Measurements from ENCODE around the gene MCCC2.
"Not testable (repeated sequence)": the region's sequence is repeated elsewhere in the genome, so short reads cannot be mapped to it uniquely, and the experiment has no call there.

The MCCC2 gene

GRCh38 chr5:71587766-71588532 is 809 bp downstream of the MCCC2 start:
- Mint-ChIP-seq H3K4me3 (peak overlapping the region; percentile 93), H3K9me3 (no peaks in the 10 kb centered on the region), H3K27me3 (no peaks in the 10 kb centered on the region), H3K36me3 (peaks cover 4% of the 10 kb centered on the region), H3K4me1 (peaks cover 40% of the 10 kb centered on the region), H3K27ac (peak overlapping the region; percentile 98)

GRCh38 chr5:71588533-71588885 is 1.4 kb downstream of the MCCC2 start:
- Mint-ChIP-seq H3K4me3 (peak overlapping the region; percentile 93), H3K36me3 (peaks cover 4% of the 10 kb centered on the region), H3K4me1 (peaks cover 40% of the 10 kb centered on the region), H3K27ac (peak overlapping the region; percentile 2), H3K27me3 (no peaks in the 10 kb centered on the region), H3K9me3 (no peaks in the 10 kb centered on the region)

- H3K27ac Mint-ChIP-seq = no peak overlapping the region
Measured at GRCh38 chr5:71589903-71590302, 2.8 kb downstream of the MCCC2 start.

DNA sequence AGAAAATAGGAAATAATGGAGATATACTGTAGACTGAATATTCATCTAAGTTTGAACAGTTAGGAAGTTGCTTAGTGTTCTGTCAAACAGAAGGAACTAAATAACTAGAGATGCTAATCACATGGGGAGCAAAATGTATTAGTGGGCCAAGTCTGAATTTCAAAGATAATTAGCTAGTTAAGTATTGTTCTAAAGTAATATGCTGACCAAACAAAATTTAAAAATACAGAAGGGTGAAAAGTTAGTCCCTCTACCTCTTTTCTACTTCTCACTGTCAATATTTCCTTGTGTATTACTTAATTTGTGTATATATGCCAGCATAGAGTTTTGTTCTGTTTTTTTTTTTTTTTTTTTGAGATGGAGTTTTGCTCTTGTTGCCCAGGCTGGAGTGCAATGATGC is 4.0 kb downstream of the MCCC2 start:
- Mint-ChIP-seq H3K36me3 (peaks cover 8% of the 10 kb centered on the region), H3K27me3 (no peaks in the 10 kb centered on the region), H3K4me3 (peak overlapping the region; percentile 42), H3K9me3 (no peaks in the 10 kb centered on the region), H3K4me1 (peaks cover 40% of the 10 kb centered on the region), H3K27ac (no peak overlapping the region)

More at GRCh38 chr5:71589903-71590302, 2.8 kb downstream of the MCCC2 start:
- Mint-ChIP-seq H3K36me3 (peaks cover 4% of the 10 kb centered on the region), H3K4me1 (peaks cover 40% of the 10 kb centered on the region), H3K4me3 (peak overlapping the region; percentile 64), H3K9me3 (no peaks in the 10 kb centered on the region), H3K27me3 (no peaks in the 10 kb centered on the region)

DNA sequence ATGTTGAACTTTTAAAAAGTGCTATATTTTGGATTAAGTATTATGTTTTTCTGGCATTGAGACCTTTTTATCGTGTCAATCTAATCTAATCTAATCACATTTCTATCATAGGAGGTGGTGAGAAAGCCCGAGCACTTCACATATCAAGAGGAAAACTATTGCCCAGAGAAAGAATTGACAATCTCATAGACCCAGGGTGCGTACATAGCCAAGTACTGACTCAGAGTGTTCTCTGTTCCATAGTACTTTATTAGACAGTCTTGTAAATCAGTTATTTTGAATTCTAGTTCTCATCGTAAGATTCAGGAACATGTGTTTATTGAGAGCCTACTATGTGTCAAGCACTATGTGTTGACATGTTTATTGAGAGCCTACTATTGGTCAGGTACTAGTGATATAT is 9.0 kb downstream of the MCCC2 start:
- no peak overlapping the region for H3K4me3 Mint-ChIP-seq
- no peaks in the 10 kb centered on the region for H3K9me3 Mint-ChIP-seq
- no peaks in the 10 kb centered on the region for H3K27me3 Mint-ChIP-seq
- H3K27ac Mint-ChIP-seq = no peak overlapping the region
- peaks cover 22% of the 10 kb centered on the region for H3K4me1 Mint-ChIP-seq
- peaks cover 23% of the 10 kb centered on the region for H3K36me3 Mint-ChIP-seq

GRCh38 chr5:71597001-71597400 is 9.9 kb downstream of the MCCC2 start:
- Mint-ChIP-seq H3K4me3 (no peak overlapping the region), H3K9me3 (no peaks in the 10 kb centered on the region), H3K27me3 (no peaks in the 10 kb centered on the region), H3K4me1 (peaks cover 30% of the 10 kb centered on the region), H3K27ac (peak overlapping the region; percentile 90), H3K36me3 (peaks cover 24% of the 10 kb centered on the region)

DNA sequence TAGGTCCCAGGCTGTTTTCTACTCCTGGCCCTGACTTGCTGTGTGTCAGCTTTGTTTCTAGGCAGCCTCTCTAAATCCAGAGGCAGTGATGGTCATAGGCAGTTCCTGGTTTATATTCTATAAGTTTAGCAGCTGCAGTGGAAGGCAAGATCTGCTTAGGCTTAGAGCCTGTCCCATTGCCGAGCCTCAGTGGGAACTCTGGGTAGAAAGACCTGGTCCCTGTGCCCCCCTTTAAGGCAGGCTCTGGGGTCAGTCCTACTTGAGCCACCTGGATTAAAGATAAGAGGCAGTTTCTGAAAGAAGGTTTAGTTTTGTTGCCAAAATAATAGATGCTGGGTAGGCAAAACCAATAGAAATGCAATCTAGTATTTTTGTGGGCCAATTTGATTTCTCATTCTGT is 13.6 kb downstream of the MCCC2 start:
- H3K27me3 Mint-ChIP-seq = no peaks in the 10 kb centered on the region
- peaks cover 36% of the 10 kb centered on the region for H3K4me1 Mint-ChIP-seq
- H3K27ac Mint-ChIP-seq = peak overlapping the region; percentile 77
- peaks cover 34% of the 10 kb centered on the region for H3K36me3 Mint-ChIP-seq
- no peaks in the 10 kb centered on the region for H3K9me3 Mint-ChIP-seq
- peak overlapping the region; percentile 64 for H3K4me3 Mint-ChIP-seq

GRCh38 chr5:71601222-71602026 is 14.3 kb downstream of the MCCC2 start:
- Mint-ChIP-seq H3K27ac (peak overlapping the region; percentile 77), H3K36me3 (peaks cover 28% of the 10 kb centered on the region), H3K4me1 (peaks cover 36% of the 10 kb centered on the region), H3K4me3 (peak overlapping the region; percentile 64), H3K9me3 (no peaks in the 10 kb centered on the region), H3K27me3 (no peaks in the 10 kb centered on the region)

- not testable (repeated sequence) for H3K9me3 Mint-ChIP-seq, H3K27me3 Mint-ChIP-seq, H3K4me1 Mint-ChIP-seq, H3K27ac Mint-ChIP-seq, H3K4me3 Mint-ChIP-seq
- H3K36me3 Mint-ChIP-seq = peaks cover 17% of the 10 kb centered on the region
Measured at GRCh38 chr5:71609916-71610315, 22.8 kb downstream of the MCCC2 start.

DNA sequence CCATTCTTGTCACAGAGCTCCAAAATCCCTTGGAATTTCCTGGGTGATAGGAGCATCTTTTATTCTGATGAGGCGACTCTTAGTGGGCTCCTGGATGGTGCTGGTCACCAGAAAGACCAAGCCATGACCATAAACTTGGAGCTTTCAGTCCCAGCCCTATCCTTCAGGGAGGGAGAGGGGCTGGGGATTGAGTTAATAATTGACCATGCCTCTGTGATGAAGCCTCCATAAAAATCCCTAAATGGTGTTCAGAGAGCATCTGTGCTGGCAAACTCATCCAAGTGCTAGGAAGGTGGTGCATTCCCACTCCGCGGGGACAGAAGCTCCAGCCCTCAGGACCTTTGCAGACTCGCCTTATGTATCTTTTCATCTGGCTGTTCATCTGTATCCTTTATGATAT is 28.7 kb downstream of the MCCC2 start:
- Mint-ChIP-seq H3K4me3 (no peak overlapping the region), H3K4me1 (peaks cover 23% of the 10 kb centered on the region), H3K27me3 (no peaks in the 10 kb centered on the region), H3K9me3 (no peaks in the 10 kb centered on the region), H3K36me3 (peaks cover 40% of the 10 kb centered on the region), H3K27ac (no peak overlapping the region)

- H3K27me3 Mint-ChIP-seq = no peaks in the 10 kb centered on the region
- no peak overlapping the region for H3K27ac Mint-ChIP-seq
- no peak overlapping the region for H3K4me3 Mint-ChIP-seq
- H3K9me3 Mint-ChIP-seq = peaks cover 4% of the 10 kb centered on the region
- peaks cover 40% of the 10 kb centered on the region for H3K4me1 Mint-ChIP-seq
- peaks cover 47% of the 10 kb centered on the region for H3K36me3 Mint-ChIP-seq
Measured at GRCh38 chr5:71620630-71621029, 33.5 kb downstream of the MCCC2 start.

GRCh38 chr5:71621268-71621667 is 34.1 kb downstream of the MCCC2 start:
- H3K36me3 Mint-ChIP-seq = peaks cover 47% of the 10 kb centered on the region
- H3K4me3 Mint-ChIP-seq = no peak overlapping the region
- H3K9me3 Mint-ChIP-seq = peaks cover 4% of the 10 kb centered on the region
- no peaks in the 10 kb centered on the region for H3K27me3 Mint-ChIP-seq
- H3K27ac Mint-ChIP-seq = no peak overlapping the region
- H3K4me1 Mint-ChIP-seq = peaks cover 40% of the 10 kb centered on the region

DNA sequence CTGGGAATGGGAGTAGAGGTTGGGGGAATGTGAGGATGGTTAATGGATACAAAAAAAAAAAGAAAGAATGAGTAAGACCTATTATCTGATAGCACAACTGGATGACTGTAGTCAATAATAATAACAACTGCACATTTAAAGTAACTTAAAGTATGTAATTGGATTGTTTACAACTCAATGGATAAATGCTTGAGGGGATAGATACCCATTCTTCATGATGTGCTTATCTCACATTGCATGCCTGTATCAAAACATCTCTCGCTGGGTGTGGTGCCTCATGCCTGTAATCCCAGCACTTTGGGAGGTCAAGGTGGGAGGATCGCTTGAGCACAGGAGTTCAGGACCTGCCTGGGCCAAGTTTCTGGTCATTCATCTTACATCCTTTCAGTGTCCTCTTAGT is 34.6 kb downstream of the MCCC2 start:
- Mint-ChIP-seq H3K4me1 (peaks cover 38% of the 10 kb centered on the region), H3K4me3 (no peak overlapping the region), H3K9me3 (peaks cover 4% of the 10 kb centered on the region), H3K36me3 (peaks cover 44% of the 10 kb centered on the region), H3K27ac (no peak overlapping the region), H3K27me3 (no peaks in the 10 kb centered on the region)

DNA sequence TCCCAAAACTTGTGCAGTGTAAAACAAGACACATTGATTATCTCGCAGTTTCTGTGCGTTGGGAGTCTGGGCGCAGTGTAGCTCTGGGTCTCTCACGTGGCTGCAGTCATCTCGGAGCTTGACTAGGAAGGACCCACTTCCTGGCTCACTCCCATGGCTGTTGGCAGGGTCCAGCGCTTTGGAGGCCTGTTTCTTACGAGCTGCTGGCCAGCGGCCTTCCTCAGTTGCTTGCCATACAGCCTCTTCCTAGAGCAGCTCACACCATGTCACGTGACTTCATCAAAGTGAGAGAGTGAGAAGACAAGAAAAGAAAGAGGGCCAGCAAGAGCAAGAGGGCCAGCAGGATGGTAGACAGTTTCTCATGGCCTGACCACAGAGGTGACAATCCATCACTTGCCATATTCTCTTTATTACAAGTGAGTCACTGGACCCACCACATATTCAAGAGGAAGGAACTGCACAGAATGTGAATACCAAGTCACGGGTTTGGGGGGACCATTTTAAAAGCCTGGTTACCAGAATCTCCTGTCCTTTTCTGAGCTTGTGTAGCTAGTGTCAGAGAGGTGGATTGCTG is 36.2 kb downstream of the MCCC2 start:
- Mint-ChIP-seq H3K9me3 (peaks cover 4% of the 10 kb centered on the region), H3K27ac (peak overlapping the region; percentile 51), H3K27me3 (no peaks in the 10 kb centered on the region), H3K36me3 (peaks cover 41% of the 10 kb centered on the region), H3K4me3 (no peak overlapping the region), H3K4me1 (peaks cover 31% of the 10 kb centered on the region)

DNA sequence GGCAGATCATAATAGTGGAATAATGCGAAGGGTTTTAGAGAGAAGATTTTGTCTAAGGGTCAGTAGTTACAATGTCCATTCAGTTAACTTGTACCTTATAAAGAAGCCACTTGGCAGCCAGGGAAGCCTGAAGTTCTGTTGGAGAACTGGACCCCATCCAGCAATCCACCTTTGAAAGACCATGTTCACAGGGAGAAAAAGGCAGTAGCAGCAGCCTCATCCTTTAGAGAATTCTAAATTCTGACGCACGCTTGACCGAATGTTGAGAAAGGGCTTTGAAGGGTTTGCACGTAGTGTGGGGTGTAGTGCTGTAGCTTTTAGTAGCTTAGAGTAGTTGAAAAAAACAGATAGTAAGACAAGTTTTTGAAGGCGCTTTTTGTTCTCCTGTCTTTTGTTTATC is 42.8 kb downstream of the MCCC2 start:
- Mint-ChIP-seq H3K9me3 (peaks cover 2% of the 10 kb centered on the region), H3K27ac (no peak overlapping the region), H3K36me3 (peaks cover 29% of the 10 kb centered on the region), H3K27me3 (no peaks in the 10 kb centered on the region), H3K4me1 (peaks cover 8% of the 10 kb centered on the region), H3K4me3 (no peak overlapping the region)

DNA sequence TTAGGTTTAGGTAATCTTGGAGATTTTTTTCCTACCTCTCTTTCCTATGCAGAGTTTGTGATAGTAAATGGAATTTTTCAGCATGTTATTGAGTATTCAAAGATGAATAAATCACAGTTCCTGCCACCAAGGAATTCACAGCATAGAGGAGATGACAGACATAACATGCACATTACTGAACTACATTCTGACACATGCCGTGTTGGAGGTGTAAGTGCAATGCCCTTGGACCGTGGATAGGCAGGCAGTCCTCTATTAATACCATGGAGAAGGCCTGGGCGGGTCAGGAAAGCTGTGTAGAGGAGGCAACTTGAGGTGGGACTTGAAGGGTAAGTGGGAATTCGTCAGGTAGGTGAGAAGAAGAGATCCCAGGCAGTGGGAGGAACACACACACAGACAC is 43.9 kb downstream of the MCCC2 start:
- Mint-ChIP-seq H3K36me3 (peaks cover 29% of the 10 kb centered on the region), H3K4me1 (peaks cover 4% of the 10 kb centered on the region), H3K27ac (no peak overlapping the region), H3K27me3 (no peaks in the 10 kb centered on the region), H3K4me3 (no peak overlapping the region), H3K9me3 (no peaks in the 10 kb centered on the region)

Data from activated naive CD4-positive, alpha-beta T cell treated with anti-CD3 and anti-CD28 coated beads, Interleukin-2, amount 50 U/mL, for 24 hours (primary cell).